HFF-Myc (cell line): ENCODE data around the gene LRP1-AS.
A peak's percentile ranks its signal among the peaks of the same experiment; 100 is the strongest.

ENCODE experiments used
- DNase-seq: peaks from one replicate; pipeline ENCODE4 v3.0.0-alpha.2; 2011; ENCODE audit warnings: low read depth; ENCODE audit errors: extremely low read depth
- H3K4me3 ChIP-seq: replicated peaks from 2 replicates; pipeline ENCODE4 v1.5.1; 2011; ENCODE audit warnings: low read depth, mild to moderate bottlenecking, control low read depth, low read length
- CTCF ChIP-seq: IDR thresholded peaks from 2 replicates; pipeline ENCODE4 v1.5.1; 2012; ENCODE audit warnings: mild to moderate bottlenecking, low read depth, low read length, control low read depth; ENCODE audit errors: missing control alignments

Gene LRP1-AS

DNA sequence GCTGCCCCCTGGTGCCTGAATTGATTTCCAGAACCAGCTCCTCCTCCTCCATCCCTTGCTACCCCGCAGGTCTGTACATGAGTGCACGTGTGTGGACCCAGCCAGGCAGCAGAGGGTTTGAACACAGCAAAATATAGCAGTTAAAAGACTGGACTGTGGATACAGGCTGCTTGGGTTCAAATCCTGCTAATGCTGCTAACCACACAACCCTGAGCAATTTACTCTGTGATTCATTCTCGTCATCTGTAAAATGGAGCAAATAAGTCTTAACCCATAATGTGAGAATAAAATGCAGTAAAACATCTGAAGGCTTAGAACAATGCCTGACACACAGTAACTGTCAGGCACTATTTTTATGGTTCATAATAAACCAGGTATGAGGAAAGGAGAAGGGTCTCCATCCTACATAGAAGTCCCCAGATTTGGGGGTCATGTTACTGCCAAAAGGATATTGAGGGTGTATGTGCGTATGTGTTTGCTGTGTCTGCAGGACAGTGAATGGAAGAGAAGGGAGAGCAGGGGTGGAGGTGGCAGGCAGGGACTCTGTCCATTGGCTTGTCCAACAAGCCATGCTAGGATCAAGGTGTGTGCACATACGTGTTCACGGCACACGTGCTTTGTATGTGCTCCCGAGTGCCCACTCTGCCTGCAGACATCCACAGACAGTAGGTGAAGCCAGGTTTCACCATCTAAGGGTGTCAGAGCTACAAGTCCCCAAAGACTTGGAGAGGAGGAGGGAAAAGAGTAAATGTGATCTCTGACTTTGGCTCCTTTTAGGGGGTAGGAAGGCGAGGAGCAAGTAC lies 34.7 kb downstream of the LRP1-AS start:
- TF ChIP-seq CTCF: peak; percentile 76
- no peak for DNase-seq
- peak overlapping the region; percentile 79 for H3K4me3 ChIP-seq

- TF ChIP-seq CTCF: no peak
- peak within 1 kb of the TSS; percentile 79 for H3K4me3 ChIP-seq
- DNase-seq: no peak
Measured at GRCh38 chr12:57111031-57111734, 36.2 kb downstream of the LRP1-AS start, which contains the start of gene STAT6. STAT6 (minus strand) TSS chr12:57111362; CDS start chr12:57108278, 3,084 bp downstream.

GRCh38 chr12:57110104-57111030 lies 37.1 kb downstream of the LRP1-AS start:
- peak overlapping the region; percentile 79 for H3K4me3 ChIP-seq
- no peak for TF ChIP-seq CTCF
- DNase-seq: no peak

- DNase-seq: no peak
- H3K4me3 ChIP-seq: peak overlapping the region; percentile 79
- TF ChIP-seq CTCF: no peak
Measured at GRCh38 chr12:57109207-57110103, 38.0 kb downstream of the LRP1-AS start.

DNA sequence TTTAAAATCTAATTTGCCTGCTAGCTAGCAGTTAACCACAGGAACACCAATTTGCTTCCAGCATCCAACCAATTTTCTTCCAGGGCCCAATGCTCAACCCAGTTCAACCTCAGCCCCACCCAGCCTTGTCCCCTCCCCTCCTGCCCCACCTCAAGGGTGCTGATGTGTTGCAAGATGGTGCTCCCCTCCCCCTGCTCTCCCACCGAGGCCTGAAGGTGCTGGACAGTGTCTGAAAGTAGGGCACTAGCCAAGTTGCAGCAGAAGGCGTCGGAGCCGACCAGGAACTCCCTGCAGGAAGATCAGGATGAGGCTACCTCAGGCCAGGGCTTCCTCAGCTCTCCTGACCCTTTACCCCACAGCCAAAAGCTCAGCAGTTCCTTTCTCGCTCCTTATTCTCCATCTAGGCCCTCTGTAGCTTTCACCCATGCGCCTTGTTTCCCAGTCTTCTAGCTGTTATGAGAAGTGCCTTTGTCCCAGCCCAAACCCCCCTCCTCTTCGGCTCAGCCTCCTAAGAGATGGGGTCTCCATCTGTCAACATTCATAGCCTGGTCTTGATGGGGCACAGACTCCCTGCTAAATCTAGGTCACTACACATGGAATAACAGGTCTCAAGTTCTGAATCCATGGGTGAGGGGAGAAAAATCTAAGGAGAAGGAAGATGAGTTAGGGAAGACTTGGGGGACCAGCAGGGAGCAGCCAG lies 39.8 kb downstream of the LRP1-AS start:
- no peak overlapping the region for H3K4me3 ChIP-seq
- no peak for TF ChIP-seq CTCF
- no peak for DNase-seq
